ENCODE data around the gene SYMPK. TPM values are rescaled to one million over a fixed set of nuclear protein-coding genes. Genes with fewer than 3 reads are reported as not detected.

Gene SYMPK
- total RNA-seq, 1 experiment from 2014 or later = 47.7 TPM

- peaks cover 5% of the 10 kb centered on the region for H3K36me3 ChIP-seq (ENCODE audit: control insufficient read depth, insufficient read depth, low read length)
- CTCF ChIA-PET = no interaction called here
- no TSS peak for BruUV-seq (replicated peaks)
- in situ Hi-C loops (cut with HindIII; ENCODE audit: low pct_unique_long_range_greater_than_20kb, low sequenced_read_pairs) (no loop called here), intact Hi-C loops (cut with micrococcal nuclease; ENCODE audit: unreplicated experiment) (no loop called here)
- peak overlapping the region; percentile 73 to 91 for H3K4me3 ChIP-seq (ENCODE audit: low read depth in 2 of 2, low read length in 2 of 2)
- peak overlapping the region; percentile 87 for H3K27ac ChIP-seq (ENCODE audit: low read length)
- no peak for TF ChIP-seq REST (IDR thresholded peaks at IDR 0.05; ENCODE audit: insufficient read depth in 1 of 2, low read depth in 2 of 2, low read length in 1 of 2)
- TF ChIP-seq TCF7L2 (IDR thresholded peaks at IDR 0.05; ENCODE audit: low read depth, low read length) = no peak
- no peak for TF ChIP-seq CTCF (IDR thresholded peaks at IDR 0.05)
- TF ChIP-seq SIN3A (IDR thresholded peaks at IDR 0.05; ENCODE audit: borderline replicate concordance, insufficient read depth, low read depth, low read length) = no peak
- no peak for DNase-seq (ENCODE audit: low read depth, low spot score)
- no peaks in the 10 kb centered on the region for H3K4me1 ChIP-seq (ENCODE audit: control insufficient read depth, insufficient read depth, low read length)
- POLR2A ChIA-PET = no interaction called here
- H3K9me3 ChIP-seq (ENCODE audit: control insufficient read depth, insufficient read depth, low read depth, low read length) = no peaks in the 10 kb centered on the region
- no peak; the same call in 1 of the 2 replicates for ATAC-seq
- no peaks in the 10 kb centered on the region for H3K27me3 ChIP-seq (ENCODE audit: control insufficient read depth, insufficient read depth, low read length)
Observed at GRCh38 chr19:45791744-45792469, 71.0 kb downstream of the SYMPK start.

GRCh38 chr19:45790942-45791341 is 72.0 kb downstream of the SYMPK start:
- BruUV-seq (replicated peaks) = no TSS peak
- CTCF ChIA-PET = no interaction called here
- DNase-seq (ENCODE audit: low read depth, low spot score) (no peak), ATAC-seq (no peak)
- no peak overlapping the region for H3K27ac ChIP-seq (ENCODE audit: low read length)
- POLR2A ChIA-PET = no interaction called here
- no peaks in the 10 kb centered on the region for H3K27me3 ChIP-seq (ENCODE audit: control insufficient read depth, insufficient read depth, low read length)
- in situ Hi-C loops (cut with HindIII; ENCODE audit: low pct_unique_long_range_greater_than_20kb, low sequenced_read_pairs) (no loop called here), intact Hi-C loops (cut with micrococcal nuclease; ENCODE audit: unreplicated experiment) (no loop called here)
- peak overlapping the region in 1 of 2 experiments; percentile 73; a peak in 2 of 4 replicates for H3K4me3 ChIP-seq (ENCODE audit: low read depth in 2 of 2, low read length in 2 of 2)
- H3K9me3 ChIP-seq (ENCODE audit: control insufficient read depth, insufficient read depth, low read depth, low read length) = no peaks in the 10 kb centered on the region
- no peaks in the 10 kb centered on the region for H3K4me1 ChIP-seq (ENCODE audit: control insufficient read depth, insufficient read depth, low read length)
- TF ChIP-seq REST (IDR thresholded peaks at IDR 0.05; ENCODE audit: insufficient read depth in 1 of 2, low read depth in 2 of 2, low read length in 1 of 2) (no peak), TCF7L2 (IDR thresholded peaks at IDR 0.05; ENCODE audit: low read depth, low read length) (no peak), CTCF (IDR thresholded peaks at IDR 0.05) (no peak), POLR2AphosphoS5 (IDR thresholded peaks at IDR 0.05; ENCODE audit: low read depth, low read length) (no peak)
- H3K36me3 ChIP-seq (ENCODE audit: control insufficient read depth, insufficient read depth, low read length) = peaks cover 5% of the 10 kb centered on the region

Data from Panc1 (cell line).